DOHH2 (cell line): ENCODE data around the gene GALNT2.

ENCODE experiments used
- H3F3A ChIP-seq: fragments of 200-600 bp; sonication (generic), shearing (Covaris generic); 2 replicates; pipeline ENCODE4 v1.6.0; 2016; ENCODE audit warnings: antibody characterized with exemption, mild to moderate bottlenecking; ENCODE audit not compliant: control insufficient read depth, insufficient read depth
- H3K27ac ChIP-seq: fragments of 200-600 bp; sonication (generic); 2 replicates; pipeline ENCODE4 v1.5.1; 2014; ENCODE audit warnings: low read depth, mild to moderate bottlenecking, low read length, moderate library complexity
- H3K27me3 ChIP-seq: fragments of 200-600 bp; sonication (generic); 2 replicates; pipeline ENCODE4 v1.6.1; 2014; ENCODE audit warnings: mild to moderate bottlenecking, low read length, mixed read lengths; ENCODE audit not compliant: control insufficient read depth
- H3K36me3 ChIP-seq: fragments of 200-600 bp; sonication (generic); 2 replicates; pipeline ENCODE4 v1.6.1; 2014; ENCODE audit warnings: mild to moderate bottlenecking, low read length, moderate library complexity, mixed read lengths; ENCODE audit not compliant: control insufficient read depth
- H3K4me1 ChIP-seq: fragments of 200-600 bp; sonication (generic); 2 replicates; pipeline ENCODE4 v1.6.1; 2014; ENCODE audit warnings: mild to moderate bottlenecking, low read length, mixed read lengths; ENCODE audit not compliant: control insufficient read depth
- H3K4me2 ChIP-seq: fragments of 200-600 bp; sonication (generic); 2 replicates; pipeline ENCODE4 v1.6.0; 2014; ENCODE audit warnings: mild to moderate bottlenecking, low read length, moderate library complexity
- H3K4me3 ChIP-seq: fragments of 200-600 bp; sonication (generic); 2 replicates; pipeline ENCODE4 v1.5.1; 2014; ENCODE audit warnings: mild to moderate bottlenecking, low read length, mixed read lengths
- H3K79me2 ChIP-seq: fragments of 200-600 bp; sonication (generic); 2 replicates; pipeline ENCODE4 v1.6.1; 2014; ENCODE audit warnings: mild to moderate bottlenecking, low read length, mixed read lengths; ENCODE audit not compliant: control insufficient read depth
- H3K9me2 ChIP-seq: fragments of 200-600 bp; sonication (generic); replicated peaks from 2 replicates; pipeline ENCODE4 v1.6.1; 2014; ENCODE audit warnings: mild to moderate bottlenecking, low read length, mixed read lengths; ENCODE audit not compliant: control insufficient read depth
- H3K9me3 ChIP-seq: fragments of 200-600 bp; sonication (generic); 2 replicates; pipeline ENCODE4 v1.6.1; 2014; ENCODE audit warnings: antibody characterized with exemption, low read length, mixed read lengths; ENCODE audit not compliant: control insufficient read depth, insufficient read depth
- H4K20me1 ChIP-seq: fragments of 200-600 bp; sonication (generic); 2 replicates; pipeline ENCODE4 v1.6.0; 2014; ENCODE audit warnings: low read depth, mild to moderate bottlenecking, antibody characterized with exemption, low read length, moderate library complexity; ENCODE audit not compliant: control insufficient read depth, insufficient read depth
- CTCF ChIP-seq: fragments of 200-600 bp; sonication (generic); IDR thresholded peaks from one replicate; pipeline ENCODE4 v1.5.1; 2014; ENCODE audit warnings: antibody characterized with exemption, mild to moderate bottlenecking, low read depth, low read length; ENCODE audit not compliant: poor library complexity, severe bottlenecking
- EZH2phosphoT487 ChIP-seq: fragments of 200-600 bp; sonication (generic); IDR thresholded peaks from 2 replicates; pipeline ENCODE4 v1.6.1; 2017; ENCODE audit warnings: borderline replicate concordance, mild to moderate bottlenecking, antibody characterized with exemption, low read length, moderate library complexity, mixed read lengths

Gene GALNT2

GRCh38 chr1:230185076-230186001 is 118.3 kb downstream of the GALNT2 start:
- H3K9me3 ChIP-seq: no peaks in the 10 kb centered on the region
- H3K36me3 ChIP-seq: peaks cover 4% of the 10 kb centered on the region; the same call in 1 of the 2 replicates
- no peak overlapping the region for H3K27ac ChIP-seq

GRCh38 chr1:230186003-230186863 is 119.2 kb downstream of the GALNT2 start:
- Histone ChIP-seq H3K4me3 (no peak overlapping the region), H3K27ac (no peak overlapping the region), H3F3A (no peaks in the 10 kb centered on the region), H3K9me2 (no peaks in the 10 kb centered on the region), H4K20me1 (no peaks in the 10 kb centered on the region), H3K4me2 (no peak overlapping the region), H3K4me1 (0 out of 2 replicates have a peak, but pooled peaks cover 3% of the 10 kb centered on the region), H3K36me3 (peaks cover 4% of the 10 kb centered on the region; the same call in 1 of the 2 replicates), H3K79me2 (peaks cover 4% of the 10 kb centered on the region), H3K27me3 (no peaks in the 10 kb centered on the region), H3K9me3 (no peaks in the 10 kb centered on the region)
- TF ChIP-seq EZH2phosphoT487: no peak
- no peak for TF ChIP-seq CTCF

More at GRCh38 chr1:230185076-230186001, 118.3 kb downstream of the GALNT2 start:
- H3F3A ChIP-seq: no peaks in the 10 kb centered on the region
- H3K9me2 ChIP-seq: no peaks in the 10 kb centered on the region
- H4K20me1 ChIP-seq: no peaks in the 10 kb centered on the region
- no peak overlapping the region for H3K4me3 ChIP-seq
- H3K4me2 ChIP-seq: no peak overlapping the region
- peaks cover 4% of the 10 kb centered on the region for H3K79me2 ChIP-seq
- no peak for TF ChIP-seq EZH2phosphoT487
- H3K27me3 ChIP-seq: no peaks in the 10 kb centered on the region
- H3K4me1 ChIP-seq: 0 out of 2 replicates have a peak, but pooled peaks cover 3% of the 10 kb centered on the region

GRCh38 chr1:230186874-230187273 is 119.8 kb downstream of the GALNT2 start:
- Histone ChIP-seq H3F3A (no peaks in the 10 kb centered on the region), H3K27me3 (no peaks in the 10 kb centered on the region), H3K4me1 (0 out of 2 replicates have a peak, but pooled peaks cover 3% of the 10 kb centered on the region), H3K9me3 (no peaks in the 10 kb centered on the region), H4K20me1 (no peaks in the 10 kb centered on the region), H3K4me2 (no peak overlapping the region), H3K9me2 (no peaks in the 10 kb centered on the region), H3K4me3 (no peak overlapping the region), H3K79me2 (peaks cover under 1% of the 10 kb centered on the region), H3K27ac (no peak overlapping the region), H3K36me3 (peaks cover 4% of the 10 kb centered on the region; the same call in 1 of the 2 replicates)
- TF ChIP-seq EZH2phosphoT487 (no peak), CTCF (no peak)
